Mesenchymal stem cell (in vitro differentiated cells and primary cell): ENCODE data around the gene RAB8B.
A peak's percentile ranks its signal among the peaks of the same experiment; 100 is the strongest.

Source experiments
- DNase-seq: peaks from one replicate; pipeline ENCODE4 v3.0.0-alpha.2; 2013
- H2AFZ ChIP-seq: one replicate; pipeline ENCODE4 v1.6.1; 2013; ENCODE audit warnings: low read depth, mild to moderate bottlenecking, control low read depth, inconsistent platforms, low read length, moderate library complexity
- H2AK5ac ChIP-seq: 2 replicates; pipeline ENCODE4 v1.6.1; 2013; ENCODE audit warnings: low read length, moderate library complexity, mild to moderate bottlenecking, inconsistent platforms; ENCODE audit not compliant: severe bottlenecking
- H2BK120ac ChIP-seq: one replicate; pipeline ENCODE4 v1.6.1; 2013; ENCODE audit warnings: low read depth, mild to moderate bottlenecking, inconsistent platforms, low read length, moderate library complexity
- H2BK12ac ChIP-seq, 2 experiments: one replicate each; pipeline ENCODE4 v1.6.1; 2013; ENCODE audit warnings: inconsistent platforms in 2 of 2, low read length in 2 of 2, mild to moderate bottlenecking in 2 of 2, moderate library complexity in 2 of 2, control low read depth in 1 of 2
- H2BK15ac ChIP-seq: one replicate; pipeline ENCODE4 v1.6.1; 2013; ENCODE audit warnings: mild to moderate bottlenecking, low read depth, inconsistent platforms; ENCODE audit not compliant: poor library complexity, severe bottlenecking
- H2BK5ac ChIP-seq: 2 replicates; pipeline ENCODE4 v1.6.1; 2013; ENCODE audit warnings: low read depth, mild to moderate bottlenecking, low read length, control low read depth, inconsistent platforms; ENCODE audit not compliant: poor library complexity, severe bottlenecking
- H3K14ac ChIP-seq, 2 experiments: one replicate each; pipeline ENCODE4 v1.6.1; 2013; ENCODE audit warnings: inconsistent platforms in 2 of 2, low read length in 2 of 2, control low read depth in 1 of 2, mild to moderate bottlenecking in 1 of 2, moderate library complexity in 1 of 2
- H3K18ac ChIP-seq, 2 experiments: one replicate each; pipeline ENCODE4 v1.6.1; 2013; ENCODE audit warnings: inconsistent platforms in 2 of 2, low read length in 2 of 2, control low read depth in 1 of 2, low read depth in 1 of 2, mild to moderate bottlenecking in 1 of 2
- H3K23ac ChIP-seq, 2 experiments: one replicate each; pipeline ENCODE4 v1.6.1; 2013; ENCODE audit warnings: inconsistent platforms in 2 of 2, low read length in 2 of 2, mild to moderate bottlenecking in 2 of 2, moderate library complexity in 2 of 2, control low read depth in 1 of 2
- H3K27ac ChIP-seq: 2 replicates; pipeline ENCODE4 v1.5.1; 2013; ENCODE audit warnings: mild to moderate bottlenecking, moderate library complexity, low read length, control low read depth, inconsistent platforms; ENCODE audit not compliant: poor library complexity, severe bottlenecking
- H3K27me3 ChIP-seq, 2 experiments: 2 replicates each; pipeline versions ENCODE4 v1.6.1 to v1.7.0; 2013; ENCODE audit warnings: low read length in 2 of 2, mild to moderate bottlenecking in 2 of 2, moderate library complexity in 2 of 2, control low read depth in 1 of 2, inconsistent platforms in 1 of 2; ENCODE audit not compliant: control insufficient read depth in 1 of 2, insufficient read depth in 1 of 2
- H3K36me3 ChIP-seq, 2 experiments: 2 replicates each; pipeline versions ENCODE4 v1.6.1 to v1.7.0; 2013; ENCODE audit warnings: low read length in 2 of 2, control low read depth in 1 of 2, inconsistent platforms in 1 of 2, low read depth in 1 of 2, mild to moderate bottlenecking in 1 of 2; ENCODE audit not compliant: insufficient read depth in 2 of 2, control insufficient read depth in 1 of 2
- H3K4ac ChIP-seq, 2 experiments: one replicate each; pipeline ENCODE4 v1.6.1; 2013; ENCODE audit warnings: inconsistent platforms in 2 of 2, low read length in 2 of 2, mild to moderate bottlenecking in 2 of 2, moderate library complexity in 2 of 2, control low read depth in 1 of 2, low read depth in 1 of 2
- H3K4me1 ChIP-seq: 2 replicates; pipeline ENCODE4 v1.6.1; 2013; ENCODE audit warnings: low read depth, low read length, control low read depth; ENCODE audit not compliant: control insufficient read depth, insufficient read depth
- H3K4me2 ChIP-seq: 2 replicates; pipeline ENCODE4 v1.6.1; 2013; ENCODE audit warnings: low read length, mild to moderate bottlenecking, inconsistent platforms; ENCODE audit not compliant: poor library complexity, severe bottlenecking
- H3K4me3 ChIP-seq, 2 experiments: 2 replicates each; pipeline versions ENCODE4 v1.5.1 to v1.7.0; 2013; ENCODE audit warnings: low read length in 2 of 2, mild to moderate bottlenecking in 2 of 2, control low read depth in 1 of 2, low read depth in 1 of 2; ENCODE audit not compliant: insufficient read depth in 1 of 2
- H3K79me1 ChIP-seq: replicated peaks from 2 replicates; pipeline ENCODE4 v1.6.1; 2013; ENCODE audit warnings: mild to moderate bottlenecking, control low read depth, low read length, inconsistent platforms; ENCODE audit not compliant: poor library complexity, severe bottlenecking
- H3K9ac ChIP-seq: 2 replicates; pipeline ENCODE4 v1.7.0; 2013; ENCODE audit warnings: mild to moderate bottlenecking, low read length, moderate library complexity
- H3K9me3 ChIP-seq: 2 replicates; pipeline ENCODE4 v1.7.0; 2013; ENCODE audit warnings: mild to moderate bottlenecking, low read length; ENCODE audit not compliant: control insufficient read depth
- H4K8ac ChIP-seq: one replicate; pipeline ENCODE4 v1.6.1; 2013; ENCODE audit warnings: inconsistent platforms, mild to moderate bottlenecking, low read length, moderate library complexity
- H4K91ac ChIP-seq: one replicate; pipeline ENCODE4 v1.6.1; 2013; ENCODE audit warnings: mild to moderate bottlenecking, low read length, inconsistent platforms
- WGBS: methylation state at CpG from one replicate; pipeline ENCODE4 v1.1.7; 2013; ENCODE audit warnings: mixed read lengths; 5-methylcytosine and 5-hydroxymethylcytosine counted together

RAB8B gene

DNA sequence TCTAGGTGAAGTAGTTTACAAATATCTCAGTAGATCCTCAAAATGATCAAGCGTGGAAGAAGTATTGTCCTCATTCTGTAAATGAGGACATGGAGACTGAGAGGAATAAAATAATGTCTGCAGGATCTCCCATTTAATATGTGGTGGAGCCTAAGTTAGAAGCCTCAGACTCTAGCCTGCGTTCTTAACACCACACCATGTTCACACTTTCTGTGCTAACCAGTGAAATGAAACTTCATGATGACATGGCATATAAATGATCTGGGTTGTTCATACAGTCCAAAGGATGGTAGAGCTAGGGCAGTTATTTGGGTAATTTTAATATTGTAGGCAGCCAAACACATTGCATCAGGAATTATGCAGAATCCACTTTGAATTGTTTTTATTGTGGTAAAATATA lies 62.9 kb downstream of the RAB8B start:
- no peaks in the 10 kb centered on the region for H3K27me3 ChIP-seq
- H2BK12ac ChIP-seq, result no peak overlapping the region
- peaks cover 12% of the 10 kb centered on the region for H3K4me1 ChIP-seq
- no peak overlapping the region for H2AFZ ChIP-seq
- H4K8ac ChIP-seq, result no peak overlapping the region
- H3K23ac ChIP-seq, result no peak overlapping the region
- H3K14ac ChIP-seq, result no peak overlapping the region
- H2BK15ac ChIP-seq, result no peak overlapping the region
- no peaks in the 10 kb centered on the region for H3K9me3 ChIP-seq
- H3K4me2 ChIP-seq, result no peak overlapping the region
- no peak overlapping the region for H3K4me3 ChIP-seq
- H3K79me1 ChIP-seq, result peaks cover 16% of the 10 kb centered on the region
- no peak overlapping the region for H3K18ac ChIP-seq
- 92% methylated on average over 1 of the region's 2 CpGs for WGBS
- no peak overlapping the region for H2AK5ac ChIP-seq
- no peak overlapping the region for H3K4ac ChIP-seq
- H3K27ac ChIP-seq, result no peak overlapping the region
- no peak overlapping the region for H4K91ac ChIP-seq
- H3K9ac ChIP-seq, result no peak overlapping the region
- H3K36me3 ChIP-seq, result peaks cover 3 to 23% of the 10 kb centered on the region in 2 experiments
- no peak for DNase-seq
- no peak overlapping the region for H2BK5ac ChIP-seq
- no peak overlapping the region for H2BK120ac ChIP-seq

GRCh38 chr15:63254991-63255390 lies 65.6 kb downstream of the RAB8B start:
- Histone ChIP-seq H4K8ac (no peak overlapping the region), H3K9me3 (no peaks in the 10 kb centered on the region), H2AK5ac (no peak overlapping the region), H2BK5ac (no peak overlapping the region), H3K4me1 (peaks cover 10% of the 10 kb centered on the region), H3K9ac (no peak overlapping the region), H3K14ac (no peak overlapping the region), H2BK15ac (no peak overlapping the region), H3K27me3 (no peaks in the 10 kb centered on the region), H3K23ac (no peak overlapping the region), H3K36me3 (peaks cover 2 to 37% of the 10 kb centered on the region in 2 experiments), H3K4me2 (no peak overlapping the region), H3K79me1 (peaks cover 12% of the 10 kb centered on the region), H2BK12ac (no peak overlapping the region), H3K27ac (no peak overlapping the region), H3K18ac (no peak overlapping the region), H2BK120ac (no peak overlapping the region), H2AFZ (no peak overlapping the region), H3K4me3 (no peak overlapping the region), H3K4ac (no peak overlapping the region), H4K91ac (no peak overlapping the region)
- WGBS, result 90% methylated on average over 2 of the region's 2 CpGs
- no peak for DNase-seq

DNA sequence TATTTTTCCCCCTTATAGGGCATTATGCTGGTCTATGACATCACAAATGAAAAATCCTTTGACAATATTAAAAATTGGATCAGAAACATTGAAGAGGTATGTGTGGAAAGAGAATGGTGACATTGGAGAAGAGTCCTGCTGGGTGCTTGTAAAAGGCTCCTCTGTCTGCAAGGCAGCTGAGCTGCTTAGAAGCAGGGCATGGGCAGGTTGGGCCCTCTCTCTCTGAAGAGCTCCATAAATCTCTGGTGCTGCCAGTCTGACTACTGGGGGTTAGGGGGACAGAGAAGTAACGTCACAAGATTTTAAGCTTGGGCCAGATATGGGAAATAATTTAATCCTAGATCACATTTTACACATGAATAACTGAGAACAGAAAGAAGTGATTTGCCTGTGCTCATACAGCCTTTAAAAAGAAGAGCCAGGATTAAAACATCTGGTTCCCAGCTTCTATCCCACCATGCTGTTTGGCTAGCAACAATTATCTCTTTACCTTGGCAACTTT lies 66.1 kb downstream of the RAB8B start:
- WGBS, result no CpG with 5 or more reads among the region's 1 CpG
- no peak overlapping the region for H3K4me2 ChIP-seq

DNA sequence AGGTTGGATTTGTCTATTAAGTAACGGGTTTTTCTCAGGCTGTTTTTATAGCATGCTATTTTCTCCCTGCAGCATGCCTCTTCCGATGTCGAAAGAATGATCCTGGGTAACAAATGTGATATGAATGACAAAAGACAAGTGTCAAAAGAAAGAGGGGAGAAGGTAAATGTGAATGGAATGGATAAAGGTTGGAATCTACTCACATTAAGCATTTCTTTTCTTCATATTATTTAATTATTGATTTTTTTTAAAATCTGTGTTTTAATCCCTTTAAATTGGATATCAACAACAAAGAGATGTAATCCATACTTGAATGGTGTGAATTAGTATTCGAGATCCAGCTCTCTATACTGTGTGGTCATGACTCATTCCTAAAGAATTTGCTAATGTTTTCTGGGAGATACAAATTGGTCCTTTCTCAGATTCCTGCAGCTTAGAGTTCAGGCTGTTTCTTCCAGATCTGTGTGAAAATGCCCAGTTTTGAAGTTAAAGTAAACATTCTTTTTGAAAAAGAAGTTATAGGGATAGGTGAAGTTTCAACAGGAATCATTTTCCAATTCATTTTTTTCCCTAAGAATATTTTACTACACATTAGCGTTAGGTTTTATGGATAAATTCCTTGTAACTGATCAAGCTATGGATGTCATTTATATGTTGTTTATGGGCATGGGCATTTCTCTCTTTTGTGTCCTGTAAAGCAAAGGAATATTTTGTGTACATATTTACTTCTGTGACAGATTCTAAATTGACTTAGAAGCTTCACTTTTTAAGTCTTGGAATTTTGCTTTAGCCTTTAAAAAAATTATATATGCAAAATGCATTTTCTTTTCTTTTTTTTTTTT lies 67.2 kb downstream of the RAB8B start:
- DNase-seq, result peak; percentile 82
- Histone ChIP-seq H3K27me3 (no peaks in the 10 kb centered on the region), H3K23ac (no peak overlapping the region), H3K4me1 (peaks cover 6% of the 10 kb centered on the region), H3K4me3 (no peak overlapping the region), H3K79me1 (peaks cover 12% of the 10 kb centered on the region), H4K8ac (no peak overlapping the region), H2BK12ac (no peak overlapping the region), H2AFZ (no peak overlapping the region), H3K18ac (no peak overlapping the region), H3K4me2 (no peak overlapping the region), H3K27ac (peak overlapping the region; percentile 90), H2BK15ac (no peak overlapping the region), H2BK120ac (no peak overlapping the region), H3K36me3 (peaks cover 2 to 52% of the 10 kb centered on the region in 2 experiments), H2AK5ac (no peak overlapping the region), H3K4ac (no peak overlapping the region), H3K9me3 (no peaks in the 10 kb centered on the region), H3K14ac (no peak overlapping the region), H2BK5ac (no peak overlapping the region), H4K91ac (no peak overlapping the region), H3K9ac (peak overlapping the region; percentile 40)
- 22% methylated on average over 5 of the region's 5 CpGs for WGBS

More for the DNA sequence above, 66.1 kb downstream of the RAB8B start:
- Histone ChIP-seq H2AK5ac (peak overlapping the region; percentile 57), H3K36me3 (peaks cover 2 to 43% of the 10 kb centered on the region in 2 experiments), H3K27me3 (no peaks in the 10 kb centered on the region), H3K9ac (no peak overlapping the region), H3K4me3 (no peak overlapping the region), H4K8ac (no peak overlapping the region), H2BK12ac (peak overlapping the region in 1 of 2 experiments; percentile 64), H2BK15ac (no peak overlapping the region), H3K4ac (peak overlapping the region in 1 of 2 experiments; percentile 41), H3K14ac (no peak overlapping the region), H2AFZ (no peak overlapping the region), H3K9me3 (no peaks in the 10 kb centered on the region), H3K79me1 (peaks cover 12% of the 10 kb centered on the region), H3K23ac (no peak overlapping the region), H3K18ac (peak overlapping the region in 1 of 2 experiments; percentile 8), H2BK120ac (no peak overlapping the region), H4K91ac (no peak overlapping the region), H3K4me1 (peaks cover 9% of the 10 kb centered on the region), H3K27ac (peak overlapping the region; percentile 53), H2BK5ac (no peak overlapping the region)
- no peak for DNase-seq
